B cell (primary cell): ENCODE data around the gene CDC42BPB. TPM values are rescaled to one million over a fixed set of nuclear protein-coding genes. Genes with fewer than 3 reads are reported as not detected.

Experiments used
- ATAC-seq: fragments of 200-7000 bp; cut with Tn5 transposase; one replicate; pipeline ENCODE4 v1.10.0; 2021; ENCODE audit warnings: low read depth, mild to moderate bottlenecking, moderate number of reproducible peaks, moderate library complexity
- CTCF ChIA-PET: fragments of 350-600 bp; sonication (Branson Sonifier 250); formaldehyde crosslinking; loops from one replicate; lab custom pipeline; 2021; ENCODE audit warnings: antibody characterized with exemption, inconsistent platforms; lab: Charles Lee
- POLR2A ChIA-PET: fragments of 350-600 bp; sonication (Branson Sonifier 250); formaldehyde crosslinking; loops from one replicate; lab custom pipeline; 2021; ENCODE audit warnings: antibody characterized with exemption; lab: Charles Lee
- DNase-seq: peaks from one replicate; pipeline ENCODE4 v3.0.0; 2013
- H2AFZ ChIP-seq: 2 replicates; pipeline ENCODE4 v1.6.1; 2012; ENCODE audit warnings: mild to moderate bottlenecking, low read depth, low read length; ENCODE audit not compliant: insufficient read depth, poor library complexity, severe bottlenecking
- H3K27ac ChIP-seq, 2 donors: 1 replicate in 1 of 2; 2 replicates in 1 of 2; pipeline ENCODE4 v1.5.1; 2012 to 2013; ENCODE audit warnings: low read length in 2 of 2, mild to moderate bottlenecking in 2 of 2, moderate library complexity in 1 of 2
- H3K27me3 ChIP-seq, 4 experiments: fragments of 200-600 bp in 1 of 4; sonication (generic) in 1 of 4; replicated peaks in 1 of 4; 1 replicate in 2 of 4; 2 replicates in 2 of 4; pipeline versions ENCODE4 v1.6.1 to v1.7.0; 2013 to 2016; ENCODE audit warnings: low read length in 3 of 4, mild to moderate bottlenecking in 2 of 4, mixed read lengths in 1 of 4, moderate library complexity in 1 of 4; ENCODE audit not compliant: insufficient read depth in 4 of 4, control insufficient read depth in 3 of 4; ENCODE audit errors: control extremely low read depth in 1 of 4
- H3K36me3 ChIP-seq, 2 experiments: replicated peaks in 1 of 2; 1 replicate in 1 of 2; 2 replicates in 1 of 2; pipeline versions ENCODE4 v1.6.1 to v1.7.1; 2013; ENCODE audit warnings: low read length in 1 of 2; ENCODE audit not compliant: insufficient read depth in 2 of 2, control insufficient read depth in 1 of 2; ENCODE audit errors: control extremely low read depth in 1 of 2, extremely low read depth in 1 of 2
- H3K4me1 ChIP-seq, 2 donors: fragments of 200-600 bp in 1 of 2; sonication (generic) in 1 of 2; 1 replicate in 1 of 2; 2 replicates in 1 of 2; pipeline versions ENCODE4 v1.5.1 to v1.6.1; 2013 to 2017; ENCODE audit warnings: low read length in 2 of 2; ENCODE audit not compliant: control insufficient read depth in 2 of 2, insufficient read depth in 2 of 2
- H3K4me2 ChIP-seq: replicated peaks from 2 replicates; pipeline ENCODE3; 2012; ENCODE audit warnings: mild to moderate bottlenecking, low read depth, low read length; ENCODE audit not compliant: poor library complexity, severe bottlenecking
- H3K4me3 ChIP-seq, 5 experiments: fragments of 200-600 bp in 1 of 5; sonication (generic) in 1 of 5; 1 replicate in 3 of 5; 2 replicates in 2 of 5; pipeline versions ENCODE4 v1.5.1 to v1.7.0; 2011 to 2016; ENCODE audit warnings: low read length in 4 of 5, mild to moderate bottlenecking in 4 of 5, low read depth in 2 of 5, control low read depth in 1 of 5, moderate library complexity in 1 of 5; ENCODE audit not compliant: insufficient read depth in 1 of 5; ENCODE audit errors: control extremely low read depth in 1 of 5, extremely low read depth in 1 of 5
- H3K79me2 ChIP-seq: fragments of 200-600 bp; sonication (generic); one replicate; pipeline ENCODE4 v1.6.0; 2016; ENCODE audit warnings: low read length; ENCODE audit not compliant: control insufficient read depth, insufficient read depth
- H3K9ac ChIP-seq: fragments of 200-600 bp; sonication (generic); 2 replicates; pipeline ENCODE4 v1.6.1; 2017; ENCODE audit warnings: mild to moderate bottlenecking, low read length, moderate library complexity
- H3K9me3 ChIP-seq, 3 donors: one replicate each; pipeline versions ENCODE4 v1.6.1 to v1.7.1; 2013; ENCODE audit warnings: low read length in 2 of 3; ENCODE audit not compliant: control insufficient read depth in 2 of 3, insufficient read depth in 1 of 3; ENCODE audit errors: control extremely low read depth in 1 of 3
- H4K20me1 ChIP-seq: 2 replicates; pipeline ENCODE4 v1.6.0; 2012; ENCODE audit warnings: mild to moderate bottlenecking, low read length; ENCODE audit not compliant: insufficient read depth, control insufficient read depth, poor library complexity, severe bottlenecking
- H3K27ac Mint-ChIP-seq: one replicate; pipeline ENCODE4 v1.8.0; 2021; ENCODE audit warnings: mixed read lengths
- H3K27me3 Mint-ChIP-seq: one replicate; pipeline ENCODE4 v1.8.0; 2021; ENCODE audit warnings: mixed read lengths
- H3K4me1 Mint-ChIP-seq: one replicate; pipeline ENCODE4 v1.8.0; 2021; ENCODE audit warnings: mixed read lengths
- H3K4me3 Mint-ChIP-seq: one replicate; pipeline ENCODE4 v1.8.0; 2021; ENCODE audit warnings: mixed read lengths
- H3K9me3 Mint-ChIP-seq: one replicate; pipeline ENCODE4 v1.8.0; 2022; ENCODE audit warnings: mixed read lengths; ENCODE audit not compliant: insufficient read depth
- EZH2 ChIP-seq: IDR thresholded peaks from 2 replicates; pipeline ENCODE4 v1.6.1; 2012; ENCODE audit warnings: borderline replicate concordance, low read depth, mild to moderate bottlenecking, moderate library complexity, low read length; ENCODE audit not compliant: insufficient read depth, poor library complexity, severe bottlenecking
- WGBS: methylation state at CpG from one replicate; pipeline ENCODE4 v1.1.5; 2013; ENCODE audit warnings: missing lambda C conversion rate; ENCODE audit not compliant: insufficient coverage; 5-methylcytosine and 5-hydroxymethylcytosine counted together
- intact Hi-C: fragments of 100-400 bp; cut with micrococcal nuclease; formaldehyde crosslinking; loops from one replicate; pipeline ENCODE4 v1.10.0; 2022
- polyA plus RNA-seq: library from polyadenylated mRNA; depleted of rRNA; stranded (reverse); fragments of >200 nt; gene quantifications from 2 replicates; pipeline ENCODE4 v1.2.3, GENCODE V29; 2012
- total RNA-seq, 2 donors: library from RNA; stranded (reverse); fragments of 120-200 nt in 1 of 2; gene quantifications; 1 replicate in 1 of 2; 2 replicates in 1 of 2; pipeline versions ENCODE4 v1.2.3 to v1.2.4, GENCODE V29; 2013 to 2022
- TF ChIP-seq, protein P1 (sequence below): fragments of 200-600 bp; IDR thresholded peaks from one replicate; pipeline ENCODE4 v1.8.0; 2022; ENCODE audit warnings: antibody characterized with exemption, mild to moderate bottlenecking

CDC42BPB gene
- total and polyA plus RNA-seq, 2 donors (not counting 1 experiment from before 2014, with no cell fraction given), result 23.9 to 52.5 TPM

DNA sequence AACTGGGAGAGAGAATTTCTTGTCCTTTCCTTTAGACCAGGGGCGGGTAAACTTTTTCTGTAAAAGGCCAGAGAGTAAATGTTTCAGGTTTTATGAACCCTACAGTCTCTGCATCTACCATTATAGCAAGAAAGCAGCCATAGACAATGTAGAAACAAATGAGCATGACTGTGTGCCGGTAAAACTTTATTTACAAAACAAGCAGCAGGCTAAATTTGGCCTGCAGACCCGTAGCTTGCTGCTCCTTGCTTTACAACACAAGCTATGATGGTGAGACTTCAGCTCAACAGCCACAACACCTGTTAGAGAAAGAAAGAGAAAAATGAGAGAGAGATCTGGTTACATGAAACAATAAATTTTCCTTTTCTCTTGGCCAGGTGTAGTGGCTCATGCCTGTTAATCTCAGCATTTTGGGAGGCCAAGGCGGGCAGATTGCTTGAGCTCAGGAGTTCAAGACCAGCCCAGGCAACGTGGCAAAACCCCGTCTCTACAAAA lies 4.2 kb upstream of the CDC42BPB start:
- TF ChIP-seq, protein P1, sequence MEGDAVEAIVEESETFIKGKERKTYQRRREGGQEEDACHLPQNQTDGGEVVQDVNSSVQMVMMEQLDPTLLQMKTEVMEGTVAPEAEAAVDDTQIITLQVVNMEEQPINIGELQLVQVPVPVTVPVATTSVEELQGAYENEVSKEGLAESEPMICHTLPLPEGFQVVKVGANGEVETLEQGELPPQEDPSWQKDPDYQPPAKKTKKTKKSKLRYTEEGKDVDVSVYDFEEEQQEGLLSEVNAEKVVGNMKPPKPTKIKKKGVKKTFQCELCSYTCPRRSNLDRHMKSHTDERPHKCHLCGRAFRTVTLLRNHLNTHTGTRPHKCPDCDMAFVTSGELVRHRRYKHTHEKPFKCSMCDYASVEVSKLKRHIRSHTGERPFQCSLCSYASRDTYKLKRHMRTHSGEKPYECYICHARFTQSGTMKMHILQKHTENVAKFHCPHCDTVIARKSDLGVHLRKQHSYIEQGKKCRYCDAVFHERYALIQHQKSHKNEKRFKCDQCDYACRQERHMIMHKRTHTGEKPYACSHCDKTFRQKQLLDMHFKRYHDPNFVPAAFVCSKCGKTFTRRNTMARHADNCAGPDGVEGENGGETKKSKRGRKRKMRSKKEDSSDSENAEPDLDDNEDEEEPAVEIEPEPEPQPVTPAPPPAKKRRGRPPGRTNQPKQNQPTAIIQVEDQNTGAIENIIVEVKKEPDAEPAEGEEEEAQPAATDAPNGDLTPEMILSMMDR, result no peak
- TF ChIP-seq EZH2, result no peak
- no peak overlapping the region for H3K4me2 ChIP-seq
- peaks cover 4 to 10% of the 10 kb centered on the region in 2 donors for H3K4me1 ChIP-seq
- Mint-ChIP-seq H3K4me1 (peaks cover 10% of the 10 kb centered on the region), H3K27me3 (no peaks in the 10 kb centered on the region), H3K27ac (no peak overlapping the region), H3K9me3 (no peaks in the 10 kb centered on the region), H3K4me3 (no peak overlapping the region)
- 47% methylated on average over 3 of the region's 6 CpGs for whole genome bisulfite sequencing
- ATAC-seq, result no peak
- H3K4me3 ChIP-seq, result no peak overlapping the region
- peaks cover 0 to 7% (median 0%) of the 10 kb centered on the region in 4 experiments for H3K27me3 ChIP-seq
- intact Hi-C loops, result no loop called here
- peaks cover 3% of the 10 kb centered on the region for H3K79me2 ChIP-seq
- peaks cover 0 to 6% (median 0%) of the 10 kb centered on the region in 3 donors for H3K9me3 ChIP-seq
- no peak for DNase-seq
- H4K20me1 ChIP-seq, result no peaks in the 10 kb centered on the region
- no peaks in the 10 kb centered on the region for H3K36me3 ChIP-seq
- H2AFZ ChIP-seq, result no peak overlapping the region
- H3K27ac ChIP-seq, result no peak overlapping the region
- POLR2A ChIA-PET, result interaction anchor here (0.6 kb wide), 1 partner anchor 18 kb away, joined by 7 read pairs; no protein-coding TSS in a partner anchor
- CTCF ChIA-PET, result interaction anchor here (1.2 to 1.3 kb wide), 2 partner anchors 29 to 43 kb away, joined by 3 read pairs; no protein-coding TSS in a partner anchor
- no peak overlapping the region for H3K9ac ChIP-seq

DNA sequence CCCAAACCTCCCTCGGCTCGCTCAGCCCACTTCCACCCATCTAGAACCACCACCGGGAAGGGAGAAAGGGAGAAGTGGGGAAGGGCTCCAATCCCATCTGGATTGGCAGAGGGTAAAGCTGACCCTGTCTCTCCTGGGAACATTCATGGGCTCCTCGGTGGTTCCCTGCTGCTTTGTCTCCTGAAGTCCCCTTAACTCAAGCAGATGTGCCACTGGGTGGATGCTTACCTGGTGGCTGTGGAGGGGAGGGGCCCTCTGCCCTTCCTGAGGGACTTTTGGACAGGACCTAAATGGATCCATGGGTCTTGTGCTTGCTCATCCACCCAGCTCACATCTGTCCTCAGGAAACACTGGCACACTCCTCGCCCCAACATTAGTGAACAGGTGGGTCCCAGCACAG lies 2.2 kb upstream of the CDC42BPB start:
- no peak for ATAC-seq
- POLR2A ChIA-PET, result no interaction called here
- Mint-ChIP-seq H3K4me3 (no peak overlapping the region), H3K27ac (no peak overlapping the region), H3K27me3 (no peaks in the 10 kb centered on the region), H3K4me1 (peaks cover 27% of the 10 kb centered on the region), H3K9me3 (no peaks in the 10 kb centered on the region)
- TF ChIP-seq, protein P1, result no peak
- TF ChIP-seq EZH2, result no peak
- H3K36me3 ChIP-seq, result no peaks in the 10 kb centered on the region
- H3K79me2 ChIP-seq, result peaks cover 3% of the 10 kb centered on the region
- peaks cover 0 to 6% (median 0%) of the 10 kb centered on the region in 3 donors for H3K9me3 ChIP-seq
- H4K20me1 ChIP-seq, result no peaks in the 10 kb centered on the region
- intact Hi-C loops, result loop anchor here (5.0 to 10.0 kb wide), 3 partner anchors 135 to 1097 kb away; partner anchors contain the start of genes AMN, DYNC1H1 and TRAF3
- no peak for DNase-seq
- H3K4me2 ChIP-seq, result no peak overlapping the region
- H3K9ac ChIP-seq, result no peak overlapping the region
- CTCF ChIA-PET, result interaction anchor here (1.5 kb wide), 1 partner anchor 16 kb away, joined by 5 read pairs; no protein-coding TSS in a partner anchor
- H3K27ac ChIP-seq, result no peak overlapping the region
- 92% methylated on average over 2 of the region's 5 CpGs for WGBS
- no peak overlapping the region for H3K4me3 ChIP-seq
- peaks cover 0 to 7% (median 0%) of the 10 kb centered on the region in 4 experiments for H3K27me3 ChIP-seq
- no peak overlapping the region for H2AFZ ChIP-seq
- H3K4me1 ChIP-seq, result peaks cover 14 to 18% of the 10 kb centered on the region in 2 donors
